ENCODE data around the gene KDM4B. TPM values are rescaled to one million over a fixed set of nuclear protein-coding genes. Genes with fewer than 3 reads are reported as not detected.

Gene KDM4B
- total and polyA plus RNA-seq, 2 donors (not counting 1 experiment from before 2014, with no cell fraction given): 75.5 to 205 TPM

DNA sequence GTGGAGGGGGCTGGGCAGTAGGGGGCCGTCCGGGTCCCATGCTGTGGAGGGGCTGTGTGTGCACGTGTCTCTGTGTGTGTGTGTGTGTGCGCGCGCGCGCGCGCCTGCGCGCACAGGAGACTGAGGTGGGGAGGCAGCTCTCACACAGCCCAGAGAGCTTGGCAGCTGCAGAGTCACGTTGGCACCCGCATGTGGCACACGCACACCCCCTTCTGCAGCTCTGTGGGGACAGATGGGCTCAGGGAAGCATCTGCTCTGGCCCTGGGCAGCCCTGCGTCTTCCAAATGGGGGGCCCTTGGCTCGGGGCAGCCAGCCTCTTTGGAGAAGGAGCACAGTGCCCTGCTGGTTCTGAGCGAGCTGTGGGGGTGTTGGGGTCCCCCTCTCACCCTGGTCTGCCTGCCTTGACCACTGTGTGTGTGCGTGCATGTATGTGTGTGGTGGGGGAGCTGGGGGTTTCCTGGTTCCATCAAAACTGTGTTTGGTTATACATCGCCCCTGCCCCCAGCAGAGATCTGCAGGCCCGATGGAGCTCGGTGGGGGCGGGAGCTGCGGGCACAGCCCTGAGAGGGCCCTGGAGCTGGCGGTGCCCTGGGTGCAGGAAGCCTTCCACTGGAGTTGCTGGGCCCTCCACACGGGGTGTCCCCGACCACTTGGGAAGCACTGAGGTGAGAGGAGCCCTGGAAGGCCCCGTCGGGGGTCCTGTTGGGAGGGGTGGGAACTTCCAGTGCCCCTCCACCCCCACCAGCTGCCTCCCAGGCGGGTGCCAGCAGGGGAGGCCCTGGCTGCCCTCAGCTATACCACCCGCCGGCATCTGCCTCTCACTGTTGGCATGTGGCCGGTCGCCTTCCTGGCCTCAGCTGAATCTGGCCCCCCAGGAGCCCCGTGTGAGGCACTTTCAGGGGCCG lies 67.1 kb downstream of the KDM4B start:
- Mint-ChIP-seq H3K4me1 (peaks cover 6% of the 10 kb centered on the region), H3K4me3 (no peak overlapping the region), H3K27ac (no peak overlapping the region), H3K27me3 (no peaks in the 10 kb centered on the region), H3K9me3 (ENCODE audit: insufficient read depth) (no peaks in the 10 kb centered on the region)
- DNase-seq (no peak), ATAC-seq (ENCODE audit: low read depth) (no peak)
- Histone ChIP-seq H3K27ac (ENCODE audit: low read length in 2 of 2) (no peak overlapping the region), H4K20me1 (ENCODE audit: control insufficient read depth, insufficient read depth, low read length, poor library complexity, severe bottlenecking) (peaks cover 60% of the 10 kb centered on the region), H3K27me3 (replicated peaks in 1 of 4; ENCODE audit: control extremely low read depth in 1 of 4, control insufficient read depth in 3 of 4, insufficient read depth in 4 of 4, low read length in 3 of 4) (no peaks in the 10 kb centered on the region), H3K79me2 (ENCODE audit: control insufficient read depth, insufficient read depth, low read length) (peaks cover 38% of the 10 kb centered on the region), H3K9me3 (ENCODE audit: control extremely low read depth in 1 of 3, control insufficient read depth in 2 of 3, insufficient read depth in 1 of 3, low read length in 2 of 3) (no peaks in the 10 kb centered on the region), H3K4me3 (ENCODE audit: control extremely low read depth in 1 of 5, extremely low read depth in 1 of 5, insufficient read depth in 1 of 5, low read depth in 2 of 5, low read length in 4 of 5) (no peak overlapping the region), H3K4me1 (ENCODE audit: control insufficient read depth in 2 of 2, insufficient read depth in 2 of 2, low read length in 2 of 2) (peaks cover 0 to 8% of the 10 kb centered on the region in 2 donors), H3K36me3 (replicated peaks in 1 of 2; ENCODE audit: control extremely low read depth in 1 of 2, control insufficient read depth in 1 of 2, extremely low read depth in 1 of 2, insufficient read depth in 2 of 2, low read length in 1 of 2) (peaks cover 0 to 28% of the 10 kb centered on the region in 2 experiments), H3K4me2 (replicated peaks; ENCODE audit: low read depth, low read length, poor library complexity, severe bottlenecking) (no peak overlapping the region), H2AFZ (ENCODE audit: insufficient read depth, low read depth, low read length, poor library complexity, severe bottlenecking) (no peak overlapping the region), H3K9ac (ENCODE audit: low read length) (no peak overlapping the region)
- intact Hi-C loops (cut with micrococcal nuclease): no loop called here
- CTCF ChIA-PET: interaction anchor here (1.2 kb wide), 1 partner anchor 226 kb away, joined by 3 read pairs; no protein-coding TSS in a partner anchor
- no peak for TF ChIP-seq EZH2 (IDR thresholded peaks at IDR 0.05; ENCODE audit: borderline replicate concordance, insufficient read depth, low read depth, low read length, poor library complexity, severe bottlenecking)
- TF ChIP-seq, protein P1, sequence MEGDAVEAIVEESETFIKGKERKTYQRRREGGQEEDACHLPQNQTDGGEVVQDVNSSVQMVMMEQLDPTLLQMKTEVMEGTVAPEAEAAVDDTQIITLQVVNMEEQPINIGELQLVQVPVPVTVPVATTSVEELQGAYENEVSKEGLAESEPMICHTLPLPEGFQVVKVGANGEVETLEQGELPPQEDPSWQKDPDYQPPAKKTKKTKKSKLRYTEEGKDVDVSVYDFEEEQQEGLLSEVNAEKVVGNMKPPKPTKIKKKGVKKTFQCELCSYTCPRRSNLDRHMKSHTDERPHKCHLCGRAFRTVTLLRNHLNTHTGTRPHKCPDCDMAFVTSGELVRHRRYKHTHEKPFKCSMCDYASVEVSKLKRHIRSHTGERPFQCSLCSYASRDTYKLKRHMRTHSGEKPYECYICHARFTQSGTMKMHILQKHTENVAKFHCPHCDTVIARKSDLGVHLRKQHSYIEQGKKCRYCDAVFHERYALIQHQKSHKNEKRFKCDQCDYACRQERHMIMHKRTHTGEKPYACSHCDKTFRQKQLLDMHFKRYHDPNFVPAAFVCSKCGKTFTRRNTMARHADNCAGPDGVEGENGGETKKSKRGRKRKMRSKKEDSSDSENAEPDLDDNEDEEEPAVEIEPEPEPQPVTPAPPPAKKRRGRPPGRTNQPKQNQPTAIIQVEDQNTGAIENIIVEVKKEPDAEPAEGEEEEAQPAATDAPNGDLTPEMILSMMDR (IDR thresholded peaks at IDR 0.05): no peak
- POLR2A ChIA-PET: no interaction called here
- 90% methylated on average over 33 of the region's 36 CpGs for WGBS (ENCODE audit: insufficient coverage)

Measured in B cell (primary cell).